ENCODE measurements around the gene TPCN2.

Gene TPCN2

GRCh38 chr11:69039501-69039900 lies 9.2 kb upstream of the TPCN2 start:
- no peak for DNase-seq

DNA sequence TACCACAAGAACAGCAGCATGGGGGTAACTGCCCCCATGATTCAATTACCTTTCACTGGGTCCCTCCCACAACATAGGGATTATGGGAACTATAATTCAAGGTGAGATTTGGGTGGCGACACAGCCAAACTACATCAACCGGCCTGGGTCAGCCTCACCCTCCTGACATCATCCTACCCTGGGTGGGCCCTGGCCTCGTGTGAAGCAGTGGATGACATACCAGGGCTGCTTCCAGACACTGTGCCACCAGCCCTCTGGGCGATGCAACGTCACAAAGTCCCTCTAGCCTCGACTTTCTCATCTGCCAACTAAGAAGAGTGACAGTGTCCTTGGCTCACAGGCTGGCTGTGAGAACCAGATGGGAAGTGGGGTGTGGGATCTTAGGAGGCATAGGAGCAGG lies 8.7 kb upstream of the TPCN2 start:
- no peak for DNase-seq

- no peak for DNase-seq
Measured at GRCh38 chr11:69040581-69041260, 8.0 kb upstream of the TPCN2 start.

DNA sequence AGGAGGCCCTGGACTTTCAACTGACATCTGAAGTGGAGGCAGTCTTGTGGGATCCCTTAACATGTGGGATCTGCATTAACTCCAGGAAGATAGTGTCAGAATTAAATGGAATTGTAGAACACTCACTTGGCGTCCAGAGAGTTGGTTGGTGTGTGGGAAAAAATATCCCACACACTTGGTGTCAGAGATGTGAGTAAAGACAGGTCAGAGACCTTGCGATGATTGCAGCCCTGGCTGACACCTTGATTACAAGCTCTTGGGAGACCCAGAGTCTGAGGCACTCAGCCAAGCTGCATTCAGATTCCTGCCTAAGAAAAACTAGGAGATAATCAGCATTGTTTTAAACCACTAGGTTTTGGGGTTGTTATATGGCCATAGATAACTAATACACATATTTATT lies 7.2 kb upstream of the TPCN2 start:
- no peak for DNase-seq

DNA sequence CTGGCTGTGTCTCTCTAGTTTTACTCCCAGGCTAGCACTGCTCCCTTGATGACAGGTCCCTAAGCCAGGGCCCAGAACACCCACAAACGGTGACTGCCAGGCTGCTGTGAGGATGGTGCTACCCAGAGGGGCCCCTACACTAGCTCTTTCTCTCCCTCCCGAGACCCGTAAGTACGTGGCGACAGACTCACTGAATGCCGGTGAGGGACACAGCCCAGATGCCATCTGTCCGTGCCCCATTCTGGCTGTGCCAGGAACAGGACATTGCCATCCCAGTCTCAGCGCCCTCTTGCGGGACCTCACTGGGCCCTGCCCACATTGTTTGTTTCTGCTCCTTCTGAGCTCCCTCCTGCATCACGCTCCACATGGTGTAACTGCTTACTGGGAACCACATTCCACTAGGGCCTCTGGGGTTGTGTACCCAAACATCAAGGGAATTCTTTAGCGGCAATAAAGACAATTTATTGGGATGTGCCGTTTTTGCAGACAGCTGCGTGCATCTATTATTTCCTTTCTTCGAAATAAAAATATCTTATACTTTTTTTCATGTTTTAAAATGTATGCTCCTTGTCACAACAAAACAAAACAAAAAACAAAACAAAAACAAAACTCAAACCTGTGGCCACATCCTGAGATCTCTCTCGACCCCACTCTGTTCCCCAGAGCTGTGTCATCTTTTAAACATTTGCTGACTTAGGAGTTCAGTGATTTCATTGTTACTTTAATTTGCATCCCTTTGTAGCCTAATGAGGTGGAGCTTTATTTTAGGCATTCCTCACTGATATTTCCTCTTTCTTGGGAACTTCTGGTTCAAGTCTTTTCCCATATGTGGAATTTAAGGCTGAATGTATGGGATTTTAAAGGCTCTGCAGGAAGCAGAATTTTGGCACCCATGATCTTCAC lies 4.4 kb upstream of the TPCN2 start:
- DNase-seq, result peak; percentile 17

DNA sequence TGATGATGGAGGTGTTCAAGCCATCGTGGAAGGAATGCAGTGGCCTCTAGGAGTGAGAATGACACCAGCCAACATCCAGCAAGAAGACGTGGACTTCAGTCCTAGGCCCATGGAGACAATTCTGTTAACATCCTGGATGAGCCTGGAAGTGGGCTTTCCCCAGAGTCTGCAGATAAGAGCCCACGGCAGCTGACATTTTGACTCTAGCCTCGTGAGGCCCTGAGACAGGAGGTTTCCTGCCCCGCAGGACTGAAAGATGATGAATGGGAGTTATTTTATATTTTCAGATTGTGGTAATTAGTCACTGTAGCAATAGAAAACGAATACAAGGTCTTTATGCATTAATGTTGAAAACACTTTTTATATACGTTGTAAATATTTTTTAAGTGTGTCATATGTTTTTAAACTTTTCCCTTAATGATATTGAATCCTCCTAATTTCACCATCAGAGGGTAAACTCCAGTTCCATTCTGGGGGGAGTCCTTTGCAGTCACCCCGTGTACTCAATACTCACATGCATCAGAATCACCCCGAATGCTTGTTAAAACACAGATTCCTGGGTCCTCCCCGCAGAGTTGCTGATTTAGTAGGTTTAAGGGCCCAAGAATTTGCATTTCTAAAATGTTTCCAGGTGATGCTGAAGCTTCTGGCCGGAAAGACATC lies 570 bp upstream of the TPCN2 start:
- DNase-seq, result no peak

DNA sequence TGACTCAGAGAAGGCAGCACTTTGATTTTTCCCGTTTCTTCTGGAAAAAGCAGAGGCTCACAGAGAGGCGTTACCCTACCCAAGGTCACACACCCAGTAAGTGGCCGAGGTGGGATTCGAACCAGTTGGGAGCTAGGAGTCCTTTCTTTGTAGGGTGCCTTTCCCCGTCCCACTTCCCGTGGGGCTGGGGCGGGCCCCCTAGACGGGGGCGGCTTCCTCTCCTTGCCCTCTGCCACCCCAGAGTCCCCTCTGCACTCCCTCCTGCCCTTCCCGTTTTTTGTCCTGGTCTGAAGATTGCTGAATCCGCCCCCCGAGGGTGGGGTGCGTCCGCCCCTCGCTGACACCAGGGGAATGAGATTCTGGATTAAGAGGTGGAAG lies 747 bp downstream of the TPCN2 start:
- peak; percentile 14 for DNase-seq

GRCh38 chr11:69050592-69051380 lies 2.1 kb downstream of the TPCN2 start:
- DNase-seq, result no peak

- DNase-seq, result no peak
Measured at GRCh38 chr11:69051381-69052342, 2.9 kb downstream of the TPCN2 start.

DNA sequence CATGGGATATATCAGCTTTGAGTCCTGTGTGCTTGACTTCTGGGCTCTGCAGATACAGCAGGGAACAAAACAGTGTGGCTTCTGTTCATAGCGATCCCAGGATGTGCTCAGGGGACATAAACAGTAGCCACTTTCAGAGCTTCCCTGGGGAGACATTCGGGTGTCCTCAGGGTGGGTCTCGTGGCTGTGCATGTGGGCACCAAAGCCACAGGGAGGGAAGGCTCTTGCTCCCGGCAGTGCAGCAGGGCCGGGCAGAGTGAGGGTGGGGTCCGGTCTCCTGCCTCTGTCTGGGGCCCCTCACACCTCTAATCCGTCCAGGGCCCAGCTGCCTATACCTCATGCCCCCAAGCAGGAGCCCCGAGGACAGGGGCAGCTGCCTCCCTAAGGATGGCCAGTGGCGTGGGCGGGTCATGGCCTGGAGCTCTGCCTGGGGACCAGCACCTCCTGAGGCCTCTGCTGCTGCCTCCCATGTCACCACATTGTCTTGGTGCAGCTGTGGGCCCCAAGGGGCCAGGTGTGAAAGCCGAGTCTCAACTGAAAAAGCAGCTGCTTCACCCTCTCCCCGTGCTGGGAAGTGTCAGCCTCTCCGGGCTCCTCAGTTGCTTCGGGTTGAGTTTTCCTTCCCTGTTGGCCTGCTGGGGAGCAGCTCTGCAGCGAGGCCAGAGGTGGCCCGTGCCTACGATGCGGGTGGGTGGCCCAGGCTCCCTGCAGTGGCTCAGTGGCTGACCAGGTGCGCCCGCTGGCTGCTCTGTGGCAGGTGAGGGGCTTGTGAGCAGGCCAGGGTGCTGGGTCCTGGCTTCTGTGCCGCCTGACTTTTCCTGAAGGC lies 3.8 kb downstream of the TPCN2 start:
- DNase-seq, result no peak

- no peak for DNase-seq
Measured at GRCh38 chr11:69053169-69053477, 4.4 kb downstream of the TPCN2 start.

GRCh38 chr11:69053546-69054396 lies 5.0 kb downstream of the TPCN2 start:
- no peak for DNase-seq

GRCh38 chr11:69054397-69055211 lies 5.9 kb downstream of the TPCN2 start:
- no peak for DNase-seq

- DNase-seq, result no peak
Measured at GRCh38 chr11:69055212-69055586, 6.5 kb downstream of the TPCN2 start.

DNA sequence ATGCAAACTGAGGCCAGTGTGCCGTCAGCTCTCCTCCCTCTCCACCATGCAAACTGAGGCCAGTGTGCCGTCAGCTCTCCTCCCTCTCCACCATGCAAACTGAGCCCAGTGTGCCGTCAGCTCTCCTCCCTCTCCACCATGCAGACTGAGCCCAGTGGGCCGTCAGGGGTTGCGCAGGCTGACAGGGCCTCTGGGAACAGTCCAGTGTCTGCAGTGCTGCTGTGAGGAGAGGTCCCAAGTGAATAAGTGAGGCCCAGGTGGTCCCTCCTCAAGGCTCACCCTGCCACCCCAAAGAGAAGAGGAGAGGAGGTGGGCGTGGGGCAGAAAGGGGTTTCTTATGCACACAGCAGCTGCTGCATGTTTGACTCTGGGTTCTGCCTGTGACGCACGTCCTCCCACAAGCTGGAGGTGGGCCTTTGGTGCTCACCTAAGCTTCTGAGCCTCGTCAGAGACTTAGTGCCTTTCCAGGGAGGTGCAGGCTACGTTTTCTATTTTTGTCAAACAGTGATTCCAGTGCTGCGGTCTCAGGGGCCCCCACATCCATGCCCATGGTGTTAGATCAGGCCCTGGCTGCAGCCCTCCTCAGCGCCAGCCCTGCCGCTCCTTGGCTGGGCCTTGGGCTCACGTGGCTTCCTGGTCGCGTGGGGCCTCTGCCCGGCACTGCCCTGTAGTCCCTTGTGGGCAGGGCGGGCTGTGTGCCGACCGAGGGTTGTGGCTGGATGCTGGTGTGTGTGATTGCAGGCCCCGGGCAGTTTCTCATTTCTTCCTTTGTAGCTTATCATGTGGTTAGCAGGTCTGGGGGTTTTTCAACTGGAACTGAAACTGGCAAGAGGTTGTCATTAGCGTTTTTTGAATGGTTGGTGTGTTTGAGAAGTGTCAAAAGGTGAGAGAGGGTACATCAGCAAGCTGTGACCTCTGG lies 7.1 kb downstream of the TPCN2 start:
- peak; percentile 54 for DNase-seq

- DNase-seq, result no peak
Measured at GRCh38 chr11:69057236-69057635, 8.5 kb downstream of the TPCN2 start.

DNA sequence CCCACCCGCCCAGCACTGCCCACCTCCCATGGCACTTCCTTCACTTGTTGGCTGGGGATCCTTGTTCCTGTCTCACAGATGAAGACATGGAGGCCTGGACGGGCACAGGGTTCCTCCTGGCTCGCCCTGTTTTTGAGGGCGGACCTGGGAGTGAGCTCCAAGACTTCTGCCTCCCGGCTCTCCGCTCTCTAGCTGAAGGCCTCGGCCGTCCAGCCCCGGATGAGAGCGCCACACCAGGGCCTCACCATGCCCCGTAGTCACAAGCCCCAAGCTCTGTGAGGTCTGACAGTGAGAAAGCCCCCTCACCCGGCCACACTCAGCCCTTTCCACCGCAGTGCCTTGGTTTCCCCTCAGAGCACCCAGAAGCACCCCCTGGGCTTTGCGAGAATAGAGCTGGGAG lies 9.1 kb downstream of the TPCN2 start:
- no peak for DNase-seq
